ENCODE results near the gene TDRD15.

The TDRD15 gene

DNA sequence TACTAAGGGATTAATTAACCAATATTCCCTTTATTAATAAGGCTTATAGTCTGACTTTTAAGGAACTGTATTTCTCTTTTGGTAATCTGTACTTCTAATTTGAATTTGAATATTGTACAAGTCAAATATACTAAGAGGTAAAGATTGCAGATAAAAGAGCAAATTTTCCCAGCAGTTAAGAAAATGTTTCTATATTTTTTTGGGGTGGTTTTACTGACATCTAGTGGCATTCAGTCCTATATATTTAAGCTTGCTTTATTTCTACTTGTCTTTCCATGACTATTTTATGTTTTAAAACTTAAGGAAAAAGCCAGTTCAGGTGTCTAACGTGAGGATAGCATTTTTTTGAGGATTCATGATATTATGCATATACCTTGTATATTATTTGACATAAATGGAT lies 41.6 kb downstream of the TDRD15 start:
- no peak for DNase-seq (ENCODE audit: extremely low spot score)
- TF ChIP-seq, protein P1, sequence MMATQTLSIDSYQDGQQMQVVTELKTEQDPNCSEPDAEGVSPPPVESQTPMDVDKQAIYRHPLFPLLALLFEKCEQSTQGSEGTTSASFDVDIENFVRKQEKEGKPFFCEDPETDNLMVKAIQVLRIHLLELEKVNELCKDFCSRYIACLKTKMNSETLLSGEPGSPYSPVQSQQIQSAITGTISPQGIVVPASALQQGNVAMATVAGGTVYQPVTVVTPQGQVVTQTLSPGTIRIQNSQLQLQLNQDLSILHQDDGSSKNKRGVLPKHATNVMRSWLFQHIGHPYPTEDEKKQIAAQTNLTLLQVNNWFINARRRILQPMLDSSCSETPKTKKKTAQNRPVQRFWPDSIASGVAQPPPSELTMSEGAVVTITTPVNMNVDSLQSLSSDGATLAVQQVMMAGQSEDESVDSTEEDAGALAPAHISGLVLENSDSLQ (IDR thresholded peaks at IDR 0.05), result no peak
- no peak for TF ChIP-seq LEF1 (IDR thresholded peaks at IDR 0.05; ENCODE audit: borderline replicate concordance)
- no peak for TF ChIP-seq BHLHE40 (IDR thresholded peaks at IDR 0.05; ENCODE audit: borderline replicate concordance)
- TF ChIP-seq FOXA1 (IDR thresholded peaks at IDR 0.05), result no peak
- TF ChIP-seq ZNF384 (IDR thresholded peaks at IDR 0.05), result no peak
- no peak for TF ChIP-seq FOXK2 (IDR thresholded peaks at IDR 0.05)
- no peak for TF ChIP-seq TARDBP (IDR thresholded peaks at IDR 0.05)
- TF ChIP-seq ELF4 (IDR thresholded peaks at IDR 0.05), result no peak
- POLR2A ChIA-PET, result no interaction called here
- CTCF ChIA-PET, result no interaction called here

DNA sequence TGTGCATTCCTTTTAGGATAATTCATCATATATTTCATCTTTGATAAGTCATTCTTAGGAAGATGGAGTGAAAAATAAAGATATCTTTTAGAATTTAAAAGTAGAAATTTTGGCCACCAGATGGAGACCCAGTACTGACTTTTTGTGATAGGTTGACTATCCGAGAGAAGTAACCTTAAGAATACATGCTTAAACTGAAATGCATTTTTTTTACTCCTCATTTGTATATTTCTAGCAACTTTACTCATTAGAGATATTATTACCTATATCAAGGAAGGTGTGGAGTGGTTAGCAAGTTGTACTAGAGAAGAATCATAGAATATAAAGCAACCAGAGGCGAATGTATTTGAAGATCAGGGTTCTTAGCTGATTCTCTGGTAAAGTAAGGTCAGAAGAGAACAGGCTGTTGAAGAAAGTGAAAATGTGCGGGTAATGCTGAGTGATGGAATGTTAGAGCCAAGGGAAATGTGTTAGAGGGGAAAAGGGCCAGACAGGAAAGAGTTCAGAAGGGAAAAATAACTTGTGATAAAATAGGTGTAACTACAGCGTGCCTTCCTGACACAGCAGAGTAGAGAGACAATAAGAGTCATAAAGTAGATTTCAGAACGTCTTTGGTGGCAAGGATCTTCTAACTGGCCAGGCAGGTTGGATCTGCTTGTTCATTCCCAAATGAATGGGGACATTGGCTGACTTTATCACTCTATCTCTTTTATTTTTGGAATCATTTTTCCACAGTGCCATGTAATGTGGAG lies 52.3 kb downstream of the TDRD15 start:
- ChIA-PET CTCF (interaction anchor here (1.3 kb wide), 1 partner anchor 139 kb away, joined by 6 read pairs; no protein-coding TSS in a partner anchor), POLR2A (no interaction called here)
- TF ChIP-seq, protein P1 (IDR thresholded peaks at IDR 0.05), result no peak
- TF ChIP-seq LEF1 (IDR thresholded peaks at IDR 0.05; ENCODE audit: borderline replicate concordance) (no peak), L3MBTL2 (conservative IDR thresholded peaks at IDR 0.05) (no peak), ELF4 (IDR thresholded peaks at IDR 0.05) (no peak), FOXA1 (IDR thresholded peaks at IDR 0.05) (no peak), CTBP1 (IDR thresholded peaks at IDR 0.05; ENCODE audit: borderline replicate concordance) (no peak), FOXK2 (IDR thresholded peaks at IDR 0.05) (no peak), TARDBP (IDR thresholded peaks at IDR 0.05) (no peak), SP1 (IDR thresholded peaks at IDR 0.05) (no peak), FOXM1 (IDR thresholded peaks at IDR 0.05; ENCODE audit: borderline replicate concordance) (no peak), NFRKB (IDR thresholded peaks at IDR 0.05) (no peak), ZNF384 (IDR thresholded peaks at IDR 0.05) (no peak), SUZ12 (IDR thresholded peaks at IDR 0.05) (no peak), ARNT (IDR thresholded peaks at IDR 0.05) (no peak), HDGF (IDR thresholded peaks at IDR 0.05; ENCODE audit: borderline replicate concordance) (no peak), BHLHE40 (IDR thresholded peaks at IDR 0.05; ENCODE audit: borderline replicate concordance) (no peak)
- no peak for DNase-seq (ENCODE audit: extremely low spot score)

DNA sequence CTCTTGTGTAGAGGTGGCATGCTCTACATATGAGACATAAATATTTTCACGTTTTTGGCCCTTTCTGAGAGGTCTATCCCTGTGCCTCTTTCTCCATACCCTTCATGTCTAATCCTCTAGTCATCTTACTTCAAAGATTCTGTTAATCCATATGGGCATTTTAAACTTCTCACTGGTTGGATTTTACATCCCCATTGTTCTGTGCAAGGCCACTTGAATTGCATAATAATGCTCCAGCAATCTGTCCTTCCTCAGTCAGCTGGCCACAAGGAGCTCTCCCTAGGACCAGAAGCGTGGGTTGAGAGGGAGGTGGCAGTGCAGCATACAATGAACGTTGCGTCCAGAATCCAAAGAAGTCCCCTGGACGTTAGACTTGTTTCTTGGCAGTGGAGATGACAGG lies 58.2 kb downstream of the TDRD15 start:
- TF ChIP-seq TARDBP (IDR thresholded peaks at IDR 0.05), result no peak
- no peak for TF ChIP-seq NFRKB (IDR thresholded peaks at IDR 0.05)
- no peak for TF ChIP-seq FOXA1 (IDR thresholded peaks at IDR 0.05)
- TF ChIP-seq L3MBTL2 (conservative IDR thresholded peaks at IDR 0.05), result no peak
- TF ChIP-seq FOXK2 (IDR thresholded peaks at IDR 0.05), result no peak
- no peak for TF ChIP-seq ELF4 (IDR thresholded peaks at IDR 0.05)
- TF ChIP-seq LEF1 (IDR thresholded peaks at IDR 0.05; ENCODE audit: borderline replicate concordance), result no peak
- no peak for TF ChIP-seq ARNT (IDR thresholded peaks at IDR 0.05)
- TF ChIP-seq SUZ12 (IDR thresholded peaks at IDR 0.05), result no peak
- TF ChIP-seq, protein P1 (IDR thresholded peaks at IDR 0.05), result no peak
- TF ChIP-seq FOXM1 (IDR thresholded peaks at IDR 0.05; ENCODE audit: borderline replicate concordance), result no peak
- TF ChIP-seq ZNF384 (IDR thresholded peaks at IDR 0.05), result no peak
- no peak for TF ChIP-seq HDGF (IDR thresholded peaks at IDR 0.05; ENCODE audit: borderline replicate concordance)
- no peak for TF ChIP-seq BHLHE40 (IDR thresholded peaks at IDR 0.05; ENCODE audit: borderline replicate concordance)
- no peak for TF ChIP-seq SP1 (IDR thresholded peaks at IDR 0.05)
- no peak for TF ChIP-seq CTBP1 (IDR thresholded peaks at IDR 0.05; ENCODE audit: borderline replicate concordance)
- POLR2A ChIA-PET, result no interaction called here
- no peak for DNase-seq (ENCODE audit: extremely low spot score)
- CTCF ChIA-PET, result no interaction called here

DNA sequence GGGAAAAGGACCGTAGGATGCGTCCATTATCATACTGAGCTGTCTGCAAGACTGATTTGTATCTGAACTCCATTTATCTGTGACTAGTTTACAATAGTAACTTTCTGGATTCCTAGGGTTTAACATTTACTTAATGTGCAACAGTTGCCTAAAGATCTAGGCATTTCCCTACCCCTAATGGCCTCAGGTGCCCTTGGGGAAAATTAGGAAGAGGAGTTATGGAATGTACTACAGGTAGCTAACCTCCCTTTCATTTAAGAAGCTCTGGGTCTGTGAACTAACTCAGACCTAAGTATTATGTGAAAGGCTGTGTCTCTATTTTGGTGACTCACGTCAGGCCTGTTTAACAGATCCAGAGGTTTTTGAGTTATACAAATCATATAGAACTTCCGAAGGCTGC lies 59.5 kb downstream of the TDRD15 start:
- TF ChIP-seq L3MBTL2 (conservative IDR thresholded peaks at IDR 0.05), result no peak
- no peak for TF ChIP-seq HDGF (IDR thresholded peaks at IDR 0.05; ENCODE audit: borderline replicate concordance)
- ChIA-PET CTCF (interaction anchor here (0.6 kb wide), 1 partner anchor 40 kb away, joined by 3 read pairs; no protein-coding TSS in a partner anchor), POLR2A (no interaction called here)
- DNase-seq (ENCODE audit: extremely low spot score), result no peak

- no peak for TF ChIP-seq NFRKB (IDR thresholded peaks at IDR 0.05)
- no peak for TF ChIP-seq BHLHE40 (IDR thresholded peaks at IDR 0.05; ENCODE audit: borderline replicate concordance)
- no peak for TF ChIP-seq HDGF (IDR thresholded peaks at IDR 0.05; ENCODE audit: borderline replicate concordance)
- TF ChIP-seq CTBP1 (IDR thresholded peaks at IDR 0.05; ENCODE audit: borderline replicate concordance), result no peak
- TF ChIP-seq SUZ12 (IDR thresholded peaks at IDR 0.05), result no peak
- TF ChIP-seq FOXA1 (IDR thresholded peaks at IDR 0.05), result no peak
- no peak for TF ChIP-seq L3MBTL2 (conservative IDR thresholded peaks at IDR 0.05)
- no peak for TF ChIP-seq ARNT (IDR thresholded peaks at IDR 0.05)
- TF ChIP-seq ZNF384 (IDR thresholded peaks at IDR 0.05), result no peak
- no peak for DNase-seq (ENCODE audit: extremely low spot score)
- ChIA-PET CTCF (interaction anchor here (0.6 kb wide), 1 partner anchor 39 kb away, joined by 3 read pairs; no protein-coding TSS in a partner anchor), POLR2A (no interaction called here)
These were observed 60.0 kb downstream of the TDRD15 start for GRCh38 chr2:21183726-21184125.

DNA sequence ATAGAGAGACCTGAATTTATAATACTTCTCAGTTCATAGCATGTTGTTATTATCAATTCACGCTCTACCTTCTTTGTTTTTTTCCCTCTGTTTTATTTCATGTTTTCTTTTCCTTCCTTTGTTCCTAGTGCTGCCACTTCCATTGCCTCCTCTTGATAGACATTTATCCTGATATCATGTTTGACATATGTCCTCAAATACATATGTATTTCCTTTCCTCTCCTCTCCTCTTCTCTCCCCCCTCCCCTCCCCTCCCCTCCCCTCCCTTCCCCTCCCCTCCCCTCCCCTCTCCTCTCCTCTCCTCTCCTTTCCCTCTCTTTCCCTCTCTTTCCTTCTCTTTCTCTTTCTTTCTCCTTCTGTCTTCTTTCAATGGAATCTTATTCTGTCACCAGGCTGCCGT lies 67.8 kb downstream of the TDRD15 start:
- TF ChIP-seq FOXM1 (IDR thresholded peaks at IDR 0.05; ENCODE audit: borderline replicate concordance), result no peak
- no peak for TF ChIP-seq ARNT (IDR thresholded peaks at IDR 0.05)
- no peak for TF ChIP-seq CTBP1 (IDR thresholded peaks at IDR 0.05; ENCODE audit: borderline replicate concordance)
- TF ChIP-seq NFRKB (IDR thresholded peaks at IDR 0.05), result no peak
- no peak for TF ChIP-seq ZNF384 (IDR thresholded peaks at IDR 0.05)
- TF ChIP-seq FOXA1 (IDR thresholded peaks at IDR 0.05), result no peak
- no peak for TF ChIP-seq SP1 (IDR thresholded peaks at IDR 0.05)
- TF ChIP-seq SUZ12 (IDR thresholded peaks at IDR 0.05), result no peak
- TF ChIP-seq FOXK2 (IDR thresholded peaks at IDR 0.05), result no peak
- TF ChIP-seq LEF1 (IDR thresholded peaks at IDR 0.05; ENCODE audit: borderline replicate concordance), result no peak
- no peak for TF ChIP-seq TARDBP (IDR thresholded peaks at IDR 0.05)
- no peak for TF ChIP-seq ELF4 (IDR thresholded peaks at IDR 0.05)
- no peak for TF ChIP-seq L3MBTL2 (conservative IDR thresholded peaks at IDR 0.05)
- no peak for TF ChIP-seq HDGF (IDR thresholded peaks at IDR 0.05; ENCODE audit: borderline replicate concordance)
- POLR2A ChIA-PET, result no interaction called here
- CTCF ChIA-PET, result no interaction called here
- DNase-seq (ENCODE audit: extremely low spot score), result no peak
